Aorta (tissue), 5 donors: ENCODE data around the gene CTNNBL1. TPM values are rescaled to one million over a fixed set of nuclear protein-coding genes. Genes with fewer than 3 reads are reported as not detected.

Experiments
- ATAC-seq: fragments of 200-7000 bp; cut with Tn5 transposase; one replicate; pipeline ENCODE4 v1.9.1; 2022; ENCODE audit warnings: moderate library complexity; ENCODE audit not compliant: low FRiP score
- DNase-seq, 2 donors: peaks; one replicate each; pipeline ENCODE4 v3.0.0-alpha.2; 2020
- H3K27ac ChIP-seq, 2 donors: one replicate each; pipeline ENCODE4 v1.5.1; 2013; ENCODE audit warnings: low read length in 2 of 2, mild to moderate bottlenecking in 2 of 2, moderate library complexity in 2 of 2, control low read depth in 1 of 2, inconsistent platforms in 1 of 2, low read depth in 1 of 2
- H3K27me3 ChIP-seq, 2 donors: one replicate each; pipeline ENCODE4 v1.6.1; 2013; ENCODE audit warnings: control low read depth in 1 of 2, low read length in 1 of 2, mild to moderate bottlenecking in 1 of 2, moderate library complexity in 1 of 2; ENCODE audit not compliant: insufficient read depth in 2 of 2, control insufficient read depth in 1 of 2
- H3K36me3 ChIP-seq, 2 donors: one replicate each; pipeline ENCODE4 v1.6.1; 2013; ENCODE audit warnings: control low read depth in 1 of 2, low read length in 1 of 2, mild to moderate bottlenecking in 1 of 2; ENCODE audit not compliant: insufficient read depth in 2 of 2, control insufficient read depth in 1 of 2
- H3K4me1 ChIP-seq, 2 donors: one replicate each; pipeline ENCODE4 v1.6.1; 2013; ENCODE audit warnings: low read length in 2 of 2, control low read depth in 1 of 2, mild to moderate bottlenecking in 1 of 2, moderate library complexity in 1 of 2; ENCODE audit not compliant: insufficient read depth in 2 of 2, control insufficient read depth in 1 of 2
- H3K4me3 ChIP-seq, 2 donors: one replicate each; pipeline ENCODE4 v1.5.1; 2013; ENCODE audit warnings: low read length in 2 of 2, control low read depth in 1 of 2, mild to moderate bottlenecking in 1 of 2
- H3K9me3 ChIP-seq: one replicate; pipeline ENCODE4 v1.6.1; 2013; ENCODE audit warnings: mild to moderate bottlenecking, low read length; ENCODE audit not compliant: control insufficient read depth
- WGBS, 2 donors: extraction: QIAGEN DNeasy Blood & Tissue Kit; methylation state at CpG; one replicate each; pipeline ENCODE4 v1.1.7; 2013; 5-methylcytosine and 5-hydroxymethylcytosine counted together
- intact Hi-C, 2 donors: fragments of 100-400 bp; cut with DNase I; formaldehyde crosslinking; loops; one replicate each; pipeline versions ENCODE4 v1.14.2 to v1.15.0; 2022
- polyA plus RNA-seq, 2 donors: library from polyadenylated mRNA; stranded (reverse); fragments of 200-250 nt; gene quantifications; one replicate each; pipeline ENCODE4 v1.2.3, GENCODE V29; 2013
- total RNA-seq, 2 donors: library from RNA; stranded (reverse); fragmentation: NEBNext Ultra II Directional; extraction: Animal tissue kit (Norgen Biotek cat#: 25700); gene quantifications; one replicate each; pipeline ENCODE4 v1.2.1, GENCODE V29; 2021
- donor health status: healthy with polysubstance abuse.
- donor health status: Bipolar disorder and iron deficiency.
- donor health status: DM: no; HTN: no; CAD: no.
- donor health status: DM: no; HTN: no; CAD: no.
- donor health status: DM: yes; HTN: yes; CAD: no.

Gene CTNNBL1
- total and polyA plus RNA-seq, 4 donors = 42.9 to 71.2 (median 54.4) TPM

GRCh38 chr20:37726971-37727956 is 33.4 kb downstream of the CTNNBL1 start:
- no peak overlapping the region for H3K27ac ChIP-seq
- ATAC-seq (no peak), DNase-seq (no peak)
- H3K9me3 ChIP-seq = no peaks in the 10 kb centered on the region
- peaks cover 0 to 3% of the 10 kb centered on the region in 2 donors for H3K4me1 ChIP-seq
- intact Hi-C loops = no loop called here
- 90 to 92% methylated on average over 7 of the region's 7 CpGs for WGBS, 2 donors
- no peaks in the 10 kb centered on the region for H3K27me3 ChIP-seq
- H3K36me3 ChIP-seq = no peaks in the 10 kb centered on the region
- H3K4me3 ChIP-seq = no peak overlapping the region

- WGBS, 2 donors = 94 to 96% methylated on average over 2 of the region's 2 CpGs
- intact Hi-C loops = no loop called here
- DNase-seq (no peak), ATAC-seq (no peak)
- Histone ChIP-seq H3K27ac (no peak overlapping the region), H3K9me3 (no peaks in the 10 kb centered on the region), H3K4me3 (no peak overlapping the region), H3K27me3 (no peaks in the 10 kb centered on the region), H3K36me3 (no peaks in the 10 kb centered on the region), H3K4me1 (peaks cover 0 to 3% of the 10 kb centered on the region in 2 donors)
Observed at GRCh38 chr20:37727957-37728634, 34.3 kb downstream of the CTNNBL1 start.

GRCh38 chr20:37728635-37728983 is 34.8 kb downstream of the CTNNBL1 start:
- H3K36me3 ChIP-seq = no peaks in the 10 kb centered on the region
- no peak for ATAC-seq
- DNase-seq = no peak
- no peak overlapping the region for H3K4me3 ChIP-seq
- intact Hi-C loops = no loop called here
- H3K27ac ChIP-seq = no peak overlapping the region
- H3K9me3 ChIP-seq = no peaks in the 10 kb centered on the region
- H3K4me1 ChIP-seq = peaks cover 0 to 3% of the 10 kb centered on the region in 2 donors
- no peaks in the 10 kb centered on the region for H3K27me3 ChIP-seq
- 81 to 84% methylated on average over 2 of the region's 2 CpGs for WGBS, 2 donors

GRCh38 chr20:37729452-37729851 is 35.6 kb downstream of the CTNNBL1 start:
- Histone ChIP-seq H3K4me1 (peaks cover 0 to 3% of the 10 kb centered on the region in 2 donors), H3K36me3 (peaks cover 0 to 2% of the 10 kb centered on the region in 2 donors), H3K4me3 (no peak overlapping the region), H3K27me3 (no peaks in the 10 kb centered on the region), H3K9me3 (no peaks in the 10 kb centered on the region), H3K27ac (no peak overlapping the region)
- ATAC-seq = no peak
- 67 to 68% methylated on average over 4 of the region's 4 CpGs for WGBS, 2 donors
- DNase-seq = no peak
- intact Hi-C loops = no loop called here

GRCh38 chr20:37729909-37730308 is 36.1 kb downstream of the CTNNBL1 start:
- 83 to 88% methylated on average over 3 of the region's 3 CpGs for WGBS, 2 donors

GRCh38 chr20:37733416-37733815 is 39.6 kb downstream of the CTNNBL1 start:
- no peak overlapping the region for H3K4me3 ChIP-seq
- peaks cover 11 to 12% of the 10 kb centered on the region in 2 donors for H3K36me3 ChIP-seq
- no peaks in the 10 kb centered on the region for H3K27me3 ChIP-seq
- WGBS, 2 donors = 89% methylated on average over 4 of the region's 4 CpGs
- peaks cover 3% of the 10 kb centered on the region for H3K9me3 ChIP-seq
- intact Hi-C loops = no loop called here
- ATAC-seq = no peak
- DNase-seq = no peak
- no peak overlapping the region for H3K27ac ChIP-seq
- no peaks in the 10 kb centered on the region for H3K4me1 ChIP-seq

More at GRCh38 chr20:37729909-37730308, 36.1 kb downstream of the CTNNBL1 start:
- intact Hi-C loops = no loop called here
- H3K9me3 ChIP-seq = no peaks in the 10 kb centered on the region
- no peak overlapping the region for H3K4me3 ChIP-seq
- H3K27ac ChIP-seq = no peak overlapping the region
- peaks cover 0 to 2% of the 10 kb centered on the region in 2 donors for H3K36me3 ChIP-seq
- peaks cover 0 to 3% of the 10 kb centered on the region in 2 donors for H3K4me1 ChIP-seq
- DNase-seq (no peak), ATAC-seq (no peak)
- H3K27me3 ChIP-seq = no peaks in the 10 kb centered on the region

- H3K9me3 ChIP-seq = peaks cover 3% of the 10 kb centered on the region
- H3K4me3 ChIP-seq = no peak overlapping the region
- H3K27ac ChIP-seq = no peak overlapping the region
- peaks cover 12 to 15% of the 10 kb centered on the region in 2 donors for H3K36me3 ChIP-seq
- ATAC-seq (peak; percentile 56), DNase-seq (no peak)
- no peaks in the 10 kb centered on the region for H3K4me1 ChIP-seq
- WGBS, 2 donors = 72 to 75% methylated on average over 8 of the region's 8 CpGs
- intact Hi-C loops = no loop called here
- H3K27me3 ChIP-seq = no peaks in the 10 kb centered on the region
Observed at GRCh38 chr20:37734228-37734985, 40.6 kb downstream of the CTNNBL1 start.

GRCh38 chr20:37735541-37735940 is 41.7 kb downstream of the CTNNBL1 start:
- intact Hi-C loops = no loop called here

More at GRCh38 chr20:37735541-37735940, 41.7 kb downstream of the CTNNBL1 start:
- no peak for DNase-seq
- H3K4me3 ChIP-seq = no peak overlapping the region
- no peaks in the 10 kb centered on the region for H3K27me3 ChIP-seq
- no peak overlapping the region for H3K27ac ChIP-seq
- no peaks in the 10 kb centered on the region for H3K4me1 ChIP-seq
- H3K36me3 ChIP-seq = peaks cover 12 to 15% of the 10 kb centered on the region in 2 donors
- ATAC-seq = no peak
- peaks cover 3% of the 10 kb centered on the region for H3K9me3 ChIP-seq
